ENCODE data around the gene EEA1. TPM values are rescaled to one million over a fixed set of nuclear protein-coding genes. Genes with fewer than 3 reads are reported as not detected.
A peak's percentile ranks its signal among the peaks of the same experiment; 100 is the strongest.

EEA1 gene
- total RNA-seq, 2 donors from 2014 or later: 5.9 to 7.3 TPM

DNA sequence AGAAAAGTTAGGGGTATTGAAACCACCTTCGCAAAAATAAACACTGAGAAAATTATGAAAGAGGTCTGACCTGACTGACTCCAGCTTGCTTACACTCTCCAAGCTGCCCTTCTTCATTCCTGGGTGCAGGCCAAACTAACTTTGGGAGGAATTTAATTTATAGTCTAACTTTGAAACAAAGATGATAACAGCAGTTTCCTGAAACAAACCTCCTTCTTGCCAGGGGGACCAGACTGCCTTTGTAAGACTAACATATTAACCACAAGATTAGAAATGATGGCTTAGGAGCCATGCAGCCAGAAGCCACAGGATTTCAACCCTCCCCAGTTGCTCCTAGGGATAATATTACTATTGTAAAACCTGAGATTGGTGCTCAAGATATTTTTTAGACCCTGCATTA is 13.8 kb upstream of the EEA1 start:
- TF ChIP-seq, protein P1, sequence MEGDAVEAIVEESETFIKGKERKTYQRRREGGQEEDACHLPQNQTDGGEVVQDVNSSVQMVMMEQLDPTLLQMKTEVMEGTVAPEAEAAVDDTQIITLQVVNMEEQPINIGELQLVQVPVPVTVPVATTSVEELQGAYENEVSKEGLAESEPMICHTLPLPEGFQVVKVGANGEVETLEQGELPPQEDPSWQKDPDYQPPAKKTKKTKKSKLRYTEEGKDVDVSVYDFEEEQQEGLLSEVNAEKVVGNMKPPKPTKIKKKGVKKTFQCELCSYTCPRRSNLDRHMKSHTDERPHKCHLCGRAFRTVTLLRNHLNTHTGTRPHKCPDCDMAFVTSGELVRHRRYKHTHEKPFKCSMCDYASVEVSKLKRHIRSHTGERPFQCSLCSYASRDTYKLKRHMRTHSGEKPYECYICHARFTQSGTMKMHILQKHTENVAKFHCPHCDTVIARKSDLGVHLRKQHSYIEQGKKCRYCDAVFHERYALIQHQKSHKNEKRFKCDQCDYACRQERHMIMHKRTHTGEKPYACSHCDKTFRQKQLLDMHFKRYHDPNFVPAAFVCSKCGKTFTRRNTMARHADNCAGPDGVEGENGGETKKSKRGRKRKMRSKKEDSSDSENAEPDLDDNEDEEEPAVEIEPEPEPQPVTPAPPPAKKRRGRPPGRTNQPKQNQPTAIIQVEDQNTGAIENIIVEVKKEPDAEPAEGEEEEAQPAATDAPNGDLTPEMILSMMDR (IDR thresholded peaks at IDR 0.05): no peak
- TF ChIP-seq POLR2A (IDR thresholded peaks at IDR 0.05): no peak
- peak overlapping the region in 1 of 4 donors; percentile 20 for H3K27ac ChIP-seq
- H3K4me3 ChIP-seq: no peak overlapping the region
- ATAC-seq: no peak
- no peaks in the 10 kb centered on the region for H3K9me3 ChIP-seq
- H3K27me3 ChIP-seq: no peaks in the 10 kb centered on the region
- WGBS, 2 donors: 32 to 38% methylated on average over 1 of the region's 1 CpG
- peak in 1 of 4 donors; percentile 2 for DNase-seq
- intact Hi-C loops (cut with DNase I): no loop called here
- no peaks in the 10 kb centered on the region for H3K36me3 ChIP-seq (replicated peaks in 1 of 2; ENCODE audit: insufficient read depth in 1 of 2, low read depth in 2 of 2)
- no peaks in the 10 kb centered on the region for H3K4me1 ChIP-seq

GRCh38 chr12:92939116-92939515 is 10.0 kb upstream of the EEA1 start:
- ATAC-seq: no peak
- 51 to 61% methylated on average over 1 of the region's 1 CpG for WGBS, 2 donors
- TF ChIP-seq, protein P1 (IDR thresholded peaks at IDR 0.05): no peak
- TF ChIP-seq POLR2A (IDR thresholded peaks at IDR 0.05): no peak

DNA sequence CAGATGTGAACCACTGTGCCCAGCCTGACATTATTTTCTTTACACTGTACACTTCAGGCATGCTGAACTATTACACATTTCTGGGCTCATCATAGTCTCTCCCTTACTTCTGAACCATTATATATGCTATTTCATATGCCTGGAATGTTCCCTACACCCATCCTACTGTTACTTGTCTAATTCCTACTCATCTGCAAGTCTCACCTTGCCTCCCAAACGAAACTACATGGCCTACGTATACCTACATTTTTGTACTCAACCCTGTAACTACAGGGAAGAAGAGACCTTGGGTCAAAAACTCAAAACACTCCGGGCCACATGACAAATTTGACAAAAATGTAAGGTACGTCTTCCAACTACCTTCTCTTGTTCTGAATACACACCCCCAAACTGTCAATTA is 9.5 kb upstream of the EEA1 start:
- Histone ChIP-seq H3K9me3 (no peaks in the 10 kb centered on the region), H3K27me3 (no peaks in the 10 kb centered on the region), H3K27ac (no peak overlapping the region), H3K4me1 (no peaks in the 10 kb centered on the region), H3K36me3 (replicated peaks in 1 of 2; ENCODE audit: insufficient read depth in 1 of 2, low read depth in 2 of 2) (no peaks in the 10 kb centered on the region), H3K4me3 (no peak overlapping the region)
- 79 to 83% methylated on average over 4 of the region's 4 CpGs for WGBS, 2 donors
- no peak for ATAC-seq
- intact Hi-C loops (cut with DNase I): no loop called here
- DNase-seq: no peak
- TF ChIP-seq, protein P1 (IDR thresholded peaks at IDR 0.05): no peak
- TF ChIP-seq POLR2A (IDR thresholded peaks at IDR 0.05): no peak

More at GRCh38 chr12:92939116-92939515, 10.0 kb upstream of the EEA1 start:
- intact Hi-C loops (cut with DNase I): no loop called here
- no peak overlapping the region for H3K4me3 ChIP-seq
- DNase-seq: no peak
- H3K36me3 ChIP-seq (replicated peaks in 1 of 2; ENCODE audit: insufficient read depth in 1 of 2, low read depth in 2 of 2): no peaks in the 10 kb centered on the region
- H3K9me3 ChIP-seq: no peaks in the 10 kb centered on the region
- no peaks in the 10 kb centered on the region for H3K27me3 ChIP-seq
- no peak overlapping the region for H3K27ac ChIP-seq
- H3K4me1 ChIP-seq: no peaks in the 10 kb centered on the region

DNA sequence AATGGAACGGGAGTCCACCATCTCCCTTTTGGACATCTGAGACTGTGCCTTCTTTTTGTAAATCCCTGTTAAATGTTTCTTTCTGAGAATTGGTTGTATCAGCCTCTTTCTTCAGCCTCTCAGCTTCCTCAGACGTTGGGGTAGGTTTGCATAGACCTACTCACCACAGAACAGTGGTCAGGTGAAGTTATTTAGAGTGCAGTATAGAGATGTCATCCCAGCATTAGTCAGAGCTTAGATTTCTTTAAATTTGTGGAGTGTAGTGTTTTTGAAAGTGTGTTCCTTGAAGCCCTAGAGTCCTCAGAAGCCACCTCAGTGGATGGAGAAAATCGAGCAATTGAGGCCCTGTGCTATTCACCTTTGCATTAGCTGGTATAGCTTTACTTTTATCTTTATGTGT is 8.9 kb upstream of the EEA1 start:
- no peaks in the 10 kb centered on the region for H3K4me1 ChIP-seq
- TF ChIP-seq, protein P1 (IDR thresholded peaks at IDR 0.05): no peak
- no peak for TF ChIP-seq POLR2A (IDR thresholded peaks at IDR 0.05)
- DNase-seq: no peak
- H3K27me3 ChIP-seq: no peaks in the 10 kb centered on the region
- no peak overlapping the region for H3K27ac ChIP-seq
- intact Hi-C loops (cut with DNase I): no loop called here
- no peak for ATAC-seq
- H3K4me3 ChIP-seq: no peak overlapping the region
- no peaks in the 10 kb centered on the region for H3K9me3 ChIP-seq
- no peaks in the 10 kb centered on the region for H3K36me3 ChIP-seq (replicated peaks in 1 of 2; ENCODE audit: insufficient read depth in 1 of 2, low read depth in 2 of 2)
- 89 to 92% methylated on average over 3 of the region's 3 CpGs for WGBS, 2 donors

GRCh38 chr12:92933606-92934005 is 4.5 kb upstream of the EEA1 start:
- 77 to 78% methylated on average over 3 of the region's 3 CpGs for WGBS, 2 donors
- no peaks in the 10 kb centered on the region for H3K36me3 ChIP-seq (replicated peaks in 1 of 2; ENCODE audit: insufficient read depth in 1 of 2, low read depth in 2 of 2)
- peaks cover 8% of the 10 kb centered on the region for H3K4me1 ChIP-seq
- no peak overlapping the region for H3K4me3 ChIP-seq
- TF ChIP-seq, protein P1 (IDR thresholded peaks at IDR 0.05): no peak
- no peak for TF ChIP-seq POLR2A (IDR thresholded peaks at IDR 0.05)
- no peaks in the 10 kb centered on the region for H3K9me3 ChIP-seq
- no peaks in the 10 kb centered on the region for H3K27me3 ChIP-seq
- intact Hi-C loops (cut with DNase I): no loop called here
- ATAC-seq (no peak), DNase-seq (no peak)
- no peak overlapping the region for H3K27ac ChIP-seq
